DOHH2 (cell line): Measurements from ENCODE around the gene C2orf69.

Experiments used
- EZH2phosphoT487 ChIP-seq: fragments of 200-600 bp; sonication (generic); IDR thresholded peaks from 2 replicates; pipeline ENCODE4 v1.6.1; 2017; ENCODE audit warnings: borderline replicate concordance, mild to moderate bottlenecking, antibody characterized with exemption, low read length, moderate library complexity, mixed read lengths
- TF ChIP-seq, protein P1 (sequence below): fragments of 200-600 bp; sonication (generic); IDR thresholded peaks from one replicate; pipeline ENCODE4 v1.5.1; 2014; ENCODE audit warnings: antibody characterized with exemption, mild to moderate bottlenecking, low read depth, low read length; ENCODE audit not compliant: poor library complexity, severe bottlenecking

DNA sequence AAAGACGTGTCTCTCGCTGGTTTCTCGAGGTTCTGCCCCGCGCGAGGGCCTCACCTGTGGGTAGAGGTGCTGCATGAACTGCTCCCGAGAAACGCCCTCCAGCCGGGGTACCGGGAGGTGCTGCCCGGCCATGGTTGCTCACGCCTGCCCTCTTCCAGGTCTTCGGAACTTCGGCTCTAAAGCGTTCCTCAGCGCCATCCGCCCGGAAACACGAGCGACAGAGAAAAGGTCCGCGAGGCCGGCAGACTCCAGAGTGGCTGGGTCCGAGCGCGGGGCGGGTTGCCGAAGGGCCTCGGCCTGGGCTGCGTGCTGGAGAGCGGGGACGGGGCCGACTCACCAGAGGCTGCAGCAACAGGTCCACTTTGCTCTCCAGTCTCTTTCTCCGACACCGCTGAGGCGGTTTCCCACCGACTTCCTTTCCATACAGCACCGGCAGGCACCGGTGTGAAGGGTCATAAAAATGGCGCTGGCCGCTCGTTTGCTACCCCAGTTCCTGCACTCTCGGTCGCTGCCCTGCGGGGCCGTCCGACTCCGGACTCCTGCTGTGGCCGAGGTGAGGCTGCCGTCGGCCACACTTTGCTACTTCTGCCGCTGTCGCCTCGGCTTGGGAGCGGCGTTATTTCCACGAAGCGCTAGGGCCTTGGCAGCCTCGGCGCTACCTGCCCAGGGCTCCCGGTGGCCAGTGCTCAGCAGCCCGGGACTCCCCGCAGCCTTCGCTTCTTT lies 44.4 kb downstream of the C2orf69 start, which contains the start of the genes MAIP1 and TYW5:
- TF ChIP-seq, protein P1, sequence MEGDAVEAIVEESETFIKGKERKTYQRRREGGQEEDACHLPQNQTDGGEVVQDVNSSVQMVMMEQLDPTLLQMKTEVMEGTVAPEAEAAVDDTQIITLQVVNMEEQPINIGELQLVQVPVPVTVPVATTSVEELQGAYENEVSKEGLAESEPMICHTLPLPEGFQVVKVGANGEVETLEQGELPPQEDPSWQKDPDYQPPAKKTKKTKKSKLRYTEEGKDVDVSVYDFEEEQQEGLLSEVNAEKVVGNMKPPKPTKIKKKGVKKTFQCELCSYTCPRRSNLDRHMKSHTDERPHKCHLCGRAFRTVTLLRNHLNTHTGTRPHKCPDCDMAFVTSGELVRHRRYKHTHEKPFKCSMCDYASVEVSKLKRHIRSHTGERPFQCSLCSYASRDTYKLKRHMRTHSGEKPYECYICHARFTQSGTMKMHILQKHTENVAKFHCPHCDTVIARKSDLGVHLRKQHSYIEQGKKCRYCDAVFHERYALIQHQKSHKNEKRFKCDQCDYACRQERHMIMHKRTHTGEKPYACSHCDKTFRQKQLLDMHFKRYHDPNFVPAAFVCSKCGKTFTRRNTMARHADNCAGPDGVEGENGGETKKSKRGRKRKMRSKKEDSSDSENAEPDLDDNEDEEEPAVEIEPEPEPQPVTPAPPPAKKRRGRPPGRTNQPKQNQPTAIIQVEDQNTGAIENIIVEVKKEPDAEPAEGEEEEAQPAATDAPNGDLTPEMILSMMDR: peak; percentile 33
- TF ChIP-seq EZH2phosphoT487: no peak
